ENCODE data around the gene ANKRD33. TPM values are rescaled to one million over a fixed set of nuclear protein-coding genes. Genes with fewer than 3 reads are reported as not detected.

Gene ANKRD33
- total and polyA plus RNA-seq, 2 experiments from 2014 or later = 0.27 to 1.7 TPM

DNA sequence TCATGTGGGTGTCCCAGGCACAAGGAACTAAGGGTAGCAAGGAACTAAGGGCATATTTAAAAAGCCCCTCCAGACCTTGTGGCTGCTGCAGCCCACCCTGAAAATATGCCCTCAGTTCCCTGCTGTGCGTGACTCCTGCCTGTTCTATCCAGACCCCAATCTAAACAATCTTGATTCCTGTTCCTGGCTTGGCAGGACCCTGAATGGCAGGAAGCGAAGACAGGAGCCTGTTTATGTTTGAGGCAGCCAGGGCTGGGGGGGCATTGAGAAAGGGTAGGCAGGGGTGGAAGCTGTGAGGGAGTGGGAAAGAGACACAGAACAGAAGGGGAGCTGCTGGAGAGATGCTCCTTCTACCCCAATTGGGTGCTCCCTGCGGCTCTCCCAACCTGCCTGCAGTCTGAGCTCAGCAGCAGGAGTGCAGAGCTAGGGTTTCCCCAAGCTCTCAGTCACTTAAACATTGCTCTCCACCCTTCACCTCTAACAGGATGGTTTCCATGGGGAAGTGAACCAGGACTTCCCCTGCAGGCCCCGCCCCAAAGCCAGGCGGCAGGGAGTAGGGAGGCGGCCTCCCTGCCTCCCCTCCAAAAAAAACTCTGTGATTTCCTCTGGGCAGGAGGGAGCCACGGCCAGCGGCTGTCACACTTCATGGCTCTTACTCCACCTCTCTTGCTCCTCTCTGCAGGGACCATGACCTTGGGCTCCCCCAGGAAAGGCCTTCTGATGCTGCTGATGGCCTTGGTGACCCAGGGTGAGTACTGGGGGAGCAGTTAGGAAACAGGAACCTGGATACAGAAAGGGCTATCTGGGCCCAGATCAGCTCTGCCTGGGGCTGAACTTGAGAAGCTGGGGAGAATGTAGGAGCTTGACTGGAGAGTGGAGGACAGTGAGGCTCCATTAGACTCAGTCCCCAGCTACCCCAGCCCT, 24.1 kb downstream of the ANKRD33 start:
- Mint-ChIP-seq H3K4me1 (peaks cover 22% of the 10 kb centered on the region), H3K27me3 (ENCODE audit: insufficient read depth, low read depth, poor library complexity) (peaks cover 28% of the 10 kb centered on the region), H3K4me3 (no peak overlapping the region), H3K27ac (no peak overlapping the region), H3K36me3 (ENCODE audit: low read depth) (no peaks in the 10 kb centered on the region), H3K9me3 (peaks cover 3% of the 10 kb centered on the region; the same call in 1 of the 3 replicates)
- no peak overlapping the region for H3K27ac ChIP-seq (ENCODE audit: low read depth)
- H3K9me2 ChIP-seq (ENCODE audit: insufficient read depth) = no peaks in the 10 kb centered on the region
- no peaks in the 10 kb centered on the region for H3K36me3 ChIP-seq (ENCODE audit: insufficient read depth)
- no peak overlapping the region for H3K4me2 ChIP-seq
- no peaks in the 10 kb centered on the region for H3K79me2 ChIP-seq (replicated peaks; ENCODE audit: insufficient read depth)
- H3K4me1 ChIP-seq (ENCODE audit: insufficient read depth) = no peaks in the 10 kb centered on the region
- 0 out of 2 replicates have a peak overlapping the region, but pooled peaks have one; percentile 23 for H2AFZ ChIP-seq
- TF ChIP-seq, protein P1, sequence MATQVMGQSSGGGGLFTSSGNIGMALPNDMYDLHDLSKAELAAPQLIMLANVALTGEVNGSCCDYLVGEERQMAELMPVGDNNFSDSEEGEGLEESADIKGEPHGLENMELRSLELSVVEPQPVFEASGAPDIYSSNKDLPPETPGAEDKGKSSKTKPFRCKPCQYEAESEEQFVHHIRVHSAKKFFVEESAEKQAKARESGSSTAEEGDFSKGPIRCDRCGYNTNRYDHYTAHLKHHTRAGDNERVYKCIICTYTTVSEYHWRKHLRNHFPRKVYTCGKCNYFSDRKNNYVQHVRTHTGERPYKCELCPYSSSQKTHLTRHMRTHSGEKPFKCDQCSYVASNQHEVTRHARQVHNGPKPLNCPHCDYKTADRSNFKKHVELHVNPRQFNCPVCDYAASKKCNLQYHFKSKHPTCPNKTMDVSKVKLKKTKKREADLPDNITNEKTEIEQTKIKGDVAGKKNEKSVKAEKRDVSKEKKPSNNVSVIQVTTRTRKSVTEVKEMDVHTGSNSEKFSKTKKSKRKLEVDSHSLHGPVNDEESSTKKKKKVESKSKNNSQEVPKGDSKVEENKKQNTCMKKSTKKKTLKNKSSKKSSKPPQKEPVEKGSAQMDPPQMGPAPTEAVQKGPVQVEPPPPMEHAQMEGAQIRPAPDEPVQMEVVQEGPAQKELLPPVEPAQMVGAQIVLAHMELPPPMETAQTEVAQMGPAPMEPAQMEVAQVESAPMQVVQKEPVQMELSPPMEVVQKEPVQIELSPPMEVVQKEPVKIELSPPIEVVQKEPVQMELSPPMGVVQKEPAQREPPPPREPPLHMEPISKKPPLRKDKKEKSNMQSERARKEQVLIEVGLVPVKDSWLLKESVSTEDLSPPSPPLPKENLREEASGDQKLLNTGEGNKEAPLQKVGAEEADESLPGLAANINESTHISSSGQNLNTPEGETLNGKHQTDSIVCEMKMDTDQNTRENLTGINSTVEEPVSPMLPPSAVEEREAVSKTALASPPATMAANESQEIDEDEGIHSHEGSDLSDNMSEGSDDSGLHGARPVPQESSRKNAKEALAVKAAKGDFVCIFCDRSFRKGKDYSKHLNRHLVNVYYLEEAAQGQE (IDR thresholded peaks at IDR 0.05; ENCODE audit: unreplicated experiment) = no peak
- TF ChIP-seq EZH2phosphoT487 (IDR thresholded peaks at IDR 0.05; ENCODE audit: unreplicated experiment) (no peak), EZH2 (IDR thresholded peaks at IDR 0.05; ENCODE audit: low read depth, unreplicated experiment) (no peak), POLR2AphosphoS5 (IDR thresholded peaks at IDR 0.05; ENCODE audit: low read depth) (no peak), ZNF114 (CRISPR knock-in tag; IDR thresholded peaks at IDR 0.05) (no peak), NANOG (IDR thresholded peaks at IDR 0.05; ENCODE audit: borderline replicate concordance) (no peak), ZNF331 (CRISPR knock-in tag; IDR thresholded peaks at IDR 0.05; ENCODE audit: low read depth) (no peak), JUNB (IDR thresholded peaks at IDR 0.05; ENCODE audit: unreplicated experiment) (no peak)
- TF ChIP-seq, protein P2, sequence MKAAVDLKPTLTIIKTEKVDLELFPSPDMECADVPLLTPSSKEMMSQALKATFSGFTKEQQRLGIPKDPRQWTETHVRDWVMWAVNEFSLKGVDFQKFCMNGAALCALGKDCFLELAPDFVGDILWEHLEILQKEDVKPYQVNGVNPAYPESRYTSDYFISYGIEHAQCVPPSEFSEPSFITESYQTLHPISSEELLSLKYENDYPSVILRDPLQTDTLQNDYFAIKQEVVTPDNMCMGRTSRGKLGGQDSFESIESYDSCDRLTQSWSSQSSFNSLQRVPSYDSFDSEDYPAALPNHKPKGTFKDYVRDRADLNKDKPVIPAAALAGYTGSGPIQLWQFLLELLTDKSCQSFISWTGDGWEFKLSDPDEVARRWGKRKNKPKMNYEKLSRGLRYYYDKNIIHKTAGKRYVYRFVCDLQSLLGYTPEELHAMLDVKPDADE (IDR thresholded peaks at IDR 0.05) = no peak
- TF ChIP-seq, protein P3, sequence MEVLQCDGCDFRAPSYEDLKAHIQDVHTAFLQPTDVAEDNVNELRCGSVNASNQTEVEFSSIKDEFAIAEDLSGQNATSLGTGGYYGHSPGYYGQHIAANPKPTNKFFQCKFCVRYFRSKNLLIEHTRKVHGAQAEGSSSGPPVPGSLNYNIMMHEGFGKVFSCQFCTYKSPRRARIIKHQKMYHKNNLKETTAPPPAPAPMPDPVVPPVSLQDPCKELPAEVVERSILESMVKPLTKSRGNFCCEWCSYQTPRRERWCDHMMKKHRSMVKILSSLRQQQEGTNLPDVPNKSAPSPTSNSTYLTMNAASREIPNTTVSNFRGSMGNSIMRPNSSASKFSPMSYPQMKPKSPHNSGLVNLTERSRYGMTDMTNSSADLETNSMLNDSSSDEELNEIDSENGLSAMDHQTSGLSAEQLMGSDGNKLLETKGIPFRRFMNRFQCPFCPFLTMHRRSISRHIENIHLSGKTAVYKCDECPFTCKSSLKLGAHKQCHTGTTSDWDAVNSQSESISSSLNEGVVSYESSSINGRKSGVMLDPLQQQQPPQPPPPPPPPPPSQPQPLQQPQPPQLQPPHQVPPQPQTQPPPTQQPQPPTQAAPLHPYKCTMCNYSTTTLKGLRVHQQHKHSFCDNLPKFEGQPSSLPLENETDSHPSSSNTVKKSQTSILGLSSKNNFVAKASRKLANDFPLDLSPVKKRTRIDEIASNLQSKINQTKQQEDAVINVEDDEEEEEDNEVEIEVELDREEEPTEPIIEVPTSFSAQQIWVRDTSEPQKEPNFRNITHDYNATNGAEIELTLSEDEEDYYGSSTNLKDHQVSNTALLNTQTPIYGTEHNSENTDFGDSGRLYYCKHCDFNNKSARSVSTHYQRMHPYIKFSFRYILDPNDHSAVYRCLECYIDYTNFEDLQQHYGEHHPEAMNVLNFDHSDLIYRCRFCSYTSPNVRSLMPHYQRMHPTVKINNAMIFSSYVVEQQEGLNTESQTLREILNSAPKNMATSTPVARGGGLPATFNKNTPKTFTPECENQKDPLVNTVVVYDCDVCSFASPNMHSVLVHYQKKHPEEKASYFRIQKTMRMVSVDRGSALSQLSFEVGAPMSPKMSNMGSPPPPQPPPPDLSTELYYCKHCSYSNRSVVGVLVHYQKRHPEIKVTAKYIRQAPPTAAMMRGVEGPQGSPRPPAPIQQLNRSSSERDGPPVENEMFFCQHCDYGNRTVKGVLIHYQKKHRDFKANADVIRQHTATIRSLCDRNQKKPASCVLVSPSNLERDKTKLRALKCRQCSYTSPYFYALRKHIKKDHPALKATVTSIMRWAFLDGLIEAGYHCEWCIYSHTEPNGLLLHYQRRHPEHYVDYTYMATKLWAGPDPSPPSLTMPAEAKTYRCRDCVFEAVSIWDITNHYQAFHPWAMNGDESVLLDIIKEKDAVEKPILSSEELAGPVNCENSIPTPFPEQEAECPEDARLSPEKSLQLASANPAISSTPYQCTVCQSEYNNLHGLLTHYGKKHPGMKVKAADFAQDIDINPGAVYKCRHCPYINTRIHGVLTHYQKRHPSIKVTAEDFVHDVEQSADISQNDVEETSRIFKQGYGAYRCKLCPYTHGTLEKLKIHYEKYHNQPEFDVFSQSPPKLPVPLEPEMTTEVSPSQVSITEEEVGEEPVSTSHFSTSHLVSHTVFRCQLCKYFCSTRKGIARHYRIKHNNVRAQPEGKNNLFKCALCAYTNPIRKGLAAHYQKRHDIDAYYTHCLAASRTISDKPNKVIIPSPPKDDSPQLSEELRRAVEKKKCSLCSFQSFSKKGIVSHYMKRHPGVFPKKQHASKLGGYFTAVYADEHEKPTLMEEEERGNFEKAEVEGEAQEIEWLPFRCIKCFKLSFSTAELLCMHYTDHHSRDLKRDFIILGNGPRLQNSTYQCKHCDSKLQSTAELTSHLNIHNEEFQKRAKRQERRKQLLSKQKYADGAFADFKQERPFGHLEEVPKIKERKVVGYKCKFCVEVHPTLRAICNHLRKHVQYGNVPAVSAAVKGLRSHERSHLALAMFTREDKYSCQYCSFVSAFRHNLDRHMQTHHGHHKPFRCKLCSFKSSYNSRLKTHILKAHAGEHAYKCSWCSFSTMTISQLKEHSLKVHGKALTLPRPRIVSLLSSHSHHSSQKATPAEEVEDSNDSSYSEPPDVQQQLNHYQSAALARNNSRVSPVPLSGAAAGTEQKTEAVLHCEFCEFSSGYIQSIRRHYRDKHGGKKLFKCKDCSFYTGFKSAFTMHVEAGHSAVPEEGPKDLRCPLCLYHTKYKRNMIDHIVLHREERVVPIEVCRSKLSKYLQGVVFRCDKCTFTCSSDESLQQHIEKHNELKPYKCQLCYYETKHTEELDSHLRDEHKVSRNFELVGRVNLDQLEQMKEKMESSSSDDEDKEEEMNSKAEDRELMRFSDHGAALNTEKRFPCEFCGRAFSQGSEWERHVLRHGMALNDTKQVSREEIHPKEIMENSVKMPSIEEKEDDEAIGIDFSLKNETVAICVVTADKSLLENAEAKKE (CRISPR knock-in tag; IDR thresholded peaks at IDR 0.05) = no peak
- H4K20me1 ChIP-seq (replicated peaks; ENCODE audit: insufficient read depth) = no peaks in the 10 kb centered on the region
- H3K4me3 ChIP-seq = no peak overlapping the region
- peaks cover 38% of the 10 kb centered on the region for H3K27me3 ChIP-seq (ENCODE audit: insufficient read depth)
- no peaks in the 10 kb centered on the region for H3F3A ChIP-seq (replicated peaks; ENCODE audit: low read depth)
- DNase-seq (ENCODE audit: low spot score) (peak; percentile 37), ATAC-seq (peak; percentile 8; the same call in 1 of the 3 replicates)
